Tibial nerve (tissue), 4 donors: ENCODE results near the gene ANKS1A.

Experiments
- EP300 ChIP-seq, 2 donors: sonication (generic); formaldehyde crosslinking; IDR thresholded peaks; one replicate each; pipeline ENCODE4 v1.6.1; 2017; ENCODE audit warnings: antibody characterized with exemption in 2 of 2, mild to moderate bottlenecking in 1 of 2
- POLR2A ChIP-seq, 2 donors: fragments of 450-650 bp; IDR thresholded peaks; one replicate each; pipeline ENCODE4 v1.6.1; 2017; ENCODE audit warnings: antibody characterized with exemption in 2 of 2, mild to moderate bottlenecking in 2 of 2, moderate library complexity in 2 of 2
- TF ChIP-seq, protein P1 (sequence below), 5 experiments: fragments of 200-600 bp in 3 of 5; fragments of 450-650 bp in 2 of 5; sonication (generic) in 3 of 5; IDR thresholded peaks; one replicate each; pipeline ENCODE4 v1.5.1; 2016 to 2019; ENCODE audit warnings: antibody characterized with exemption in 5 of 5, mild to moderate bottlenecking in 3 of 5, moderate library complexity in 2 of 5

DNA sequence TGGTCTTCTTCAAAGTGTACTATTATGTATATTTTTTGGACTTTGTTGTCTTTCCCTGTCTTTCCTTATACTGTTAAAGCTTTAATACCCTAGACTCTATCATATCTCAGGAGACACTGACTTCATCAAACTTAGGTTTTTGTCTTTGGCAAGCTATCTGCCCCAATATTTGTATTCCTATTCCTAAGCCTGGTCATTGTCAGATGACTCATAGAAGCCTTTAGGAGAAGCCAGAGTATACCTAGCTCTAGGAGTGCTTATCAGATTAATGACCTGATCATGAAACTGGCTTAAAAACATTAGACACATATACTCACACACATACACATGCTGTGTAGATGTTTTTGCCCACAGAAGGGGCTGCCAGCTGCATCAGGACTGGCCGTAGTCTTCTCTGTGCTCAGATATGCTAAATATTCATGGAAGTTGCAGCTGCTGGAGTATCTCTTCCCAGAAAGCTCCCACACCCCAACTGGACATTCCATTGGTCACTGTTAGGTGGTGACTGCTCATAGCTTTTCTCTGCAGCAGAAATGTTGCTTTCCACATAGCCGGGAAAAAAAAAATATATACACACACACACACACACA, 102.0 kb downstream of the ANKS1A start:
- TF ChIP-seq, protein P1, sequence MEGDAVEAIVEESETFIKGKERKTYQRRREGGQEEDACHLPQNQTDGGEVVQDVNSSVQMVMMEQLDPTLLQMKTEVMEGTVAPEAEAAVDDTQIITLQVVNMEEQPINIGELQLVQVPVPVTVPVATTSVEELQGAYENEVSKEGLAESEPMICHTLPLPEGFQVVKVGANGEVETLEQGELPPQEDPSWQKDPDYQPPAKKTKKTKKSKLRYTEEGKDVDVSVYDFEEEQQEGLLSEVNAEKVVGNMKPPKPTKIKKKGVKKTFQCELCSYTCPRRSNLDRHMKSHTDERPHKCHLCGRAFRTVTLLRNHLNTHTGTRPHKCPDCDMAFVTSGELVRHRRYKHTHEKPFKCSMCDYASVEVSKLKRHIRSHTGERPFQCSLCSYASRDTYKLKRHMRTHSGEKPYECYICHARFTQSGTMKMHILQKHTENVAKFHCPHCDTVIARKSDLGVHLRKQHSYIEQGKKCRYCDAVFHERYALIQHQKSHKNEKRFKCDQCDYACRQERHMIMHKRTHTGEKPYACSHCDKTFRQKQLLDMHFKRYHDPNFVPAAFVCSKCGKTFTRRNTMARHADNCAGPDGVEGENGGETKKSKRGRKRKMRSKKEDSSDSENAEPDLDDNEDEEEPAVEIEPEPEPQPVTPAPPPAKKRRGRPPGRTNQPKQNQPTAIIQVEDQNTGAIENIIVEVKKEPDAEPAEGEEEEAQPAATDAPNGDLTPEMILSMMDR (IDR thresholded peaks at IDR 0.05): no peak
- TF ChIP-seq POLR2A (IDR thresholded peaks at IDR 0.05) (no peak), EP300 (IDR thresholded peaks at IDR 0.05) (no peak)
